ENCODE data around the gene CRHR1. TPM values are rescaled to one million over a fixed set of nuclear protein-coding genes. Genes with fewer than 3 reads are reported as not detected.

CRHR1 gene
- total RNA-seq, 5 donors from 2014 or later (not counting 1 experiment from before 2014, with no cell fraction given): not detected

- H3K4me3 Mint-ChIP-seq: no peak overlapping the region
- H3K27me3 Mint-ChIP-seq: peaks cover 0 to 4% of the 10 kb centered on the region in 2 donors
- Histone ChIP-seq H3K27ac (ENCODE audit: low read length) (no peak overlapping the region), H3K27me3 (replicated peaks in 1 of 2; ENCODE audit: control insufficient read depth in 2 of 2, extremely low read depth in 1 of 2, insufficient read depth in 2 of 2, low read length in 1 of 2) (peaks cover 0 to 26% of the 10 kb centered on the region in 2 experiments), H3K36me3 (ENCODE audit: control insufficient read depth in 2 of 2, extremely low read depth in 1 of 2, insufficient read depth in 1 of 2, low read length in 1 of 2) (no peaks in the 10 kb centered on the region), H3K4me3 (ENCODE audit: control insufficient read depth in 1 of 2, extremely low read depth in 1 of 2, low read length in 1 of 2) (no peak overlapping the region), H3K9me3 (no peaks in the 10 kb centered on the region), H3K4me1 (ENCODE audit: control insufficient read depth in 1 of 2, extremely low read depth in 1 of 2, insufficient read depth in 2 of 2, low read length in 2 of 2) (peaks cover 0 to 8% of the 10 kb centered on the region in 2 experiments)
- no peak overlapping the region for H3K27ac Mint-ChIP-seq
- DNase-seq (no peak), ATAC-seq (replicated peaks in 1 of 4) (no peak)
- H3K36me3 Mint-ChIP-seq: no peaks in the 10 kb centered on the region
- peaks cover 0 to 5% (median 2%) of the 10 kb centered on the region in 3 donors for H3K4me1 Mint-ChIP-seq
- H3K9me3 Mint-ChIP-seq: no peaks in the 10 kb centered on the region
- ChIA-PET CTCF (no interaction called here), POLR2A (interaction anchor here in 1 of 2 donors (0.5 kb wide), 1 partner anchor 667 kb away, joined by 10 read pairs; no protein-coding TSS in a partner anchor)
- WGBS (ENCODE audit: insufficient coverage): 59% methylated on average over 5 of the region's 6 CpGs
Observed at GRCh38 chr17:45820052-45820780, 36.1 kb downstream of the CRHR1 start.

- no peak for DNase-seq
- WGBS (ENCODE audit: insufficient coverage): 94% methylated on average over 3 of the region's 9 CpGs
- H3K36me3 Mint-ChIP-seq: no peaks in the 10 kb centered on the region
- no peak overlapping the region for H3K27ac Mint-ChIP-seq
- H3K4me1 ChIP-seq (ENCODE audit: control insufficient read depth in 1 of 2, extremely low read depth in 1 of 2, insufficient read depth in 2 of 2, low read length in 2 of 2): peaks cover 0 to 8% of the 10 kb centered on the region in 2 experiments
- H3K27me3 Mint-ChIP-seq: peaks cover 0 to 4% of the 10 kb centered on the region in 2 donors
- H3K9me3 Mint-ChIP-seq: no peaks in the 10 kb centered on the region
- peaks cover 0 to 30% of the 10 kb centered on the region in 2 experiments for H3K27me3 ChIP-seq (replicated peaks in 1 of 2; ENCODE audit: control insufficient read depth in 2 of 2, extremely low read depth in 1 of 2, insufficient read depth in 2 of 2, low read length in 1 of 2)
- no peak overlapping the region for H3K27ac ChIP-seq (ENCODE audit: low read length)
- H3K4me1 Mint-ChIP-seq: peaks cover 0 to 5% (median 2%) of the 10 kb centered on the region in 3 donors
- ChIA-PET POLR2A (no interaction called here), CTCF (no interaction called here)
- H3K4me3 ChIP-seq (ENCODE audit: control insufficient read depth in 1 of 2, extremely low read depth in 1 of 2, low read length in 1 of 2): no peak overlapping the region
- no peak overlapping the region for H3K4me3 Mint-ChIP-seq
- no peak for ATAC-seq (replicated peaks in 1 of 4)
- no peaks in the 10 kb centered on the region for H3K36me3 ChIP-seq (ENCODE audit: control insufficient read depth in 2 of 2, extremely low read depth in 1 of 2, insufficient read depth in 1 of 2, low read length in 1 of 2)
- no peaks in the 10 kb centered on the region for H3K9me3 ChIP-seq
Observed at GRCh38 chr17:45821147-45821546, 37.0 kb downstream of the CRHR1 start.

- H3K36me3 Mint-ChIP-seq: no peaks in the 10 kb centered on the region
- ChIA-PET POLR2A (no interaction called here), CTCF (interaction anchor here in 1 of 2 donors (0.7 kb wide), 1 partner anchor 35 kb away, joined by 3 read pairs; no protein-coding TSS in a partner anchor)
- no peaks in the 10 kb centered on the region for H3K36me3 ChIP-seq (ENCODE audit: control insufficient read depth in 2 of 2, extremely low read depth in 1 of 2, insufficient read depth in 1 of 2, low read length in 1 of 2)
- peaks cover 0 to 29% of the 10 kb centered on the region in 2 experiments for H3K27me3 ChIP-seq (replicated peaks in 1 of 2; ENCODE audit: control insufficient read depth in 2 of 2, extremely low read depth in 1 of 2, insufficient read depth in 2 of 2, low read length in 1 of 2)
- no peak overlapping the region for H3K27ac ChIP-seq (ENCODE audit: low read length)
- H3K4me1 ChIP-seq (ENCODE audit: control insufficient read depth in 1 of 2, extremely low read depth in 1 of 2, insufficient read depth in 2 of 2, low read length in 2 of 2): peaks cover 0 to 10% of the 10 kb centered on the region in 2 experiments
- no peaks in the 10 kb centered on the region for H3K9me3 Mint-ChIP-seq
- no peak overlapping the region for H3K4me3 ChIP-seq (ENCODE audit: control insufficient read depth in 1 of 2, extremely low read depth in 1 of 2, low read length in 1 of 2)
- peaks cover 4% of the 10 kb centered on the region in 2 donors for H3K27me3 Mint-ChIP-seq
- 62% methylated on average over 10 of the region's 10 CpGs for WGBS (ENCODE audit: insufficient coverage)
- ATAC-seq (replicated peaks in 1 of 4): peak; percentile 55 to 76 (median 68)
- H3K27ac Mint-ChIP-seq: no peak overlapping the region
- H3K4me1 Mint-ChIP-seq: peaks cover 0 to 14% (median 7%) of the 10 kb centered on the region in 3 donors
- H3K9me3 ChIP-seq: no peaks in the 10 kb centered on the region
- no peak overlapping the region for H3K4me3 Mint-ChIP-seq
- peak in 14 of 35 experiments; percentile 8 to 34 (median 15) for DNase-seq
Observed at GRCh38 chr17:45823598-45823997, 39.5 kb downstream of the CRHR1 start.

- peaks cover 0 to 31% of the 10 kb centered on the region in 2 experiments for H3K27me3 ChIP-seq (replicated peaks in 1 of 2; ENCODE audit: control insufficient read depth in 2 of 2, extremely low read depth in 1 of 2, insufficient read depth in 2 of 2, low read length in 1 of 2)
- no peaks in the 10 kb centered on the region for H3K36me3 ChIP-seq (ENCODE audit: control insufficient read depth in 2 of 2, extremely low read depth in 1 of 2, insufficient read depth in 1 of 2, low read length in 1 of 2)
- WGBS (ENCODE audit: insufficient coverage): 90% methylated on average over 2 of the region's 7 CpGs
- H3K9me3 ChIP-seq: no peaks in the 10 kb centered on the region
- Mint-ChIP-seq H3K36me3 (no peaks in the 10 kb centered on the region), H3K9me3 (no peaks in the 10 kb centered on the region), H3K27ac (no peak overlapping the region), H3K27me3 (peaks cover 4 to 5% of the 10 kb centered on the region in 2 donors), H3K4me1 (peaks cover 0 to 18% (median 8%) of the 10 kb centered on the region in 3 donors), H3K4me3 (no peak overlapping the region)
- DNase-seq (no peak), ATAC-seq (replicated peaks in 1 of 4) (no peak)
- peaks cover 0 to 11% of the 10 kb centered on the region in 2 experiments for H3K4me1 ChIP-seq (ENCODE audit: control insufficient read depth in 1 of 2, extremely low read depth in 1 of 2, insufficient read depth in 2 of 2, low read length in 2 of 2)
- H3K27ac ChIP-seq (ENCODE audit: low read length): no peak overlapping the region
- POLR2A ChIA-PET: no interaction called here
- CTCF ChIA-PET: no interaction called here
- no peak overlapping the region for H3K4me3 ChIP-seq (ENCODE audit: control insufficient read depth in 1 of 2, extremely low read depth in 1 of 2, low read length in 1 of 2)
Observed at GRCh38 chr17:45824475-45824874, 40.4 kb downstream of the CRHR1 start.

GRCh38 chr17:45824901-45825492, 40.9 kb downstream of the CRHR1 start:
- no peak for DNase-seq
- H3K27ac Mint-ChIP-seq: no peak overlapping the region
- no peak overlapping the region for H3K27ac ChIP-seq (ENCODE audit: low read length)
- H3K4me3 ChIP-seq (ENCODE audit: control insufficient read depth in 1 of 2, extremely low read depth in 1 of 2, low read length in 1 of 2): no peak overlapping the region
- ChIA-PET CTCF (no interaction called here), POLR2A (no interaction called here)
- WGBS (ENCODE audit: insufficient coverage): 91% methylated on average over 5 of the region's 13 CpGs
- H3K4me1 Mint-ChIP-seq: peaks cover 0 to 18% (median 8%) of the 10 kb centered on the region in 3 donors
- no peak for ATAC-seq (replicated peaks in 1 of 4)
- no peak overlapping the region for H3K4me3 Mint-ChIP-seq
- H3K4me1 ChIP-seq (ENCODE audit: control insufficient read depth in 1 of 2, extremely low read depth in 1 of 2, insufficient read depth in 2 of 2, low read length in 2 of 2): peaks cover 0 to 11% of the 10 kb centered on the region in 2 experiments
- H3K27me3 ChIP-seq (replicated peaks in 1 of 2; ENCODE audit: control insufficient read depth in 2 of 2, extremely low read depth in 1 of 2, insufficient read depth in 2 of 2, low read length in 1 of 2): peaks cover 0 to 35% of the 10 kb centered on the region in 2 experiments
- H3K9me3 ChIP-seq: no peaks in the 10 kb centered on the region
- no peaks in the 10 kb centered on the region for H3K36me3 ChIP-seq (ENCODE audit: control insufficient read depth in 2 of 2, extremely low read depth in 1 of 2, insufficient read depth in 1 of 2, low read length in 1 of 2)
- no peaks in the 10 kb centered on the region for H3K36me3 Mint-ChIP-seq
- peaks cover 4 to 7% of the 10 kb centered on the region in 2 donors for H3K27me3 Mint-ChIP-seq
- no peaks in the 10 kb centered on the region for H3K9me3 Mint-ChIP-seq

GRCh38 chr17:45825792-45826191, 41.7 kb downstream of the CRHR1 start:
- ChIA-PET POLR2A (no interaction called here), CTCF (no interaction called here)
- H3K4me1 ChIP-seq (ENCODE audit: control insufficient read depth in 1 of 2, extremely low read depth in 1 of 2, insufficient read depth in 2 of 2, low read length in 2 of 2): peaks cover 0 to 11% of the 10 kb centered on the region in 2 experiments
- no peaks in the 10 kb centered on the region for H3K9me3 ChIP-seq
- H3K27ac ChIP-seq (ENCODE audit: low read length): no peak overlapping the region
- no peaks in the 10 kb centered on the region for H3K36me3 ChIP-seq (ENCODE audit: control insufficient read depth in 2 of 2, extremely low read depth in 1 of 2, insufficient read depth in 1 of 2, low read length in 1 of 2)
- H3K36me3 Mint-ChIP-seq: no peaks in the 10 kb centered on the region
- peaks cover 1 to 8% of the 10 kb centered on the region in 2 donors for H3K27me3 Mint-ChIP-seq
- no peak overlapping the region for H3K4me3 ChIP-seq (ENCODE audit: control insufficient read depth in 1 of 2, extremely low read depth in 1 of 2, low read length in 1 of 2)
- 93% methylated on average over 10 of the region's 14 CpGs for WGBS (ENCODE audit: insufficient coverage)
- DNase-seq: no peak
- ATAC-seq (replicated peaks in 1 of 4): no peak
- peaks cover 0 to 18% (median 8%) of the 10 kb centered on the region in 3 donors for H3K4me1 Mint-ChIP-seq
- no peaks in the 10 kb centered on the region for H3K9me3 Mint-ChIP-seq
- H3K27ac Mint-ChIP-seq: no peak overlapping the region
- H3K4me3 Mint-ChIP-seq: no peak overlapping the region
- H3K27me3 ChIP-seq (replicated peaks in 1 of 2; ENCODE audit: control insufficient read depth in 2 of 2, extremely low read depth in 1 of 2, insufficient read depth in 2 of 2, low read length in 1 of 2): peaks cover 0 to 32% of the 10 kb centered on the region in 2 experiments
